ENCODE measurements around the gene GAPVD1.
"Not testable (repeated sequence)": the region's sequence is repeated elsewhere in the genome, so short reads cannot be mapped to it uniquely, and the experiment has no call there.

GAPVD1 gene

GRCh38 chr9:125312411-125312810, 50.8 kb downstream of the GAPVD1 start:
- Histone ChIP-seq H3K9ac (ENCODE audit: low read depth, low read length) (no peak overlapping the region), H3K79me2 (ENCODE audit: insufficient read depth, low read length) (no peaks in the 10 kb centered on the region), H3K27me3 (ENCODE audit: insufficient read depth, low read length, poor library complexity) (no peaks in the 10 kb centered on the region), H2AFZ (ENCODE audit: low read depth, low read length) (no peak overlapping the region), H3K9me3 (ENCODE audit: insufficient read depth, low read length, severe bottlenecking) (no peaks in the 10 kb centered on the region), H3K27ac (ENCODE audit: low read length) (no peak overlapping the region), H3K4me2 (ENCODE audit: insufficient read depth, low read length) (no peak overlapping the region), H3K4me1 (ENCODE audit: insufficient read depth, low read length) (no peaks in the 10 kb centered on the region), H3K36me3 (ENCODE audit: insufficient read depth, low read length) (peaks cover 57% of the 10 kb centered on the region), H4K20me1 (ENCODE audit: insufficient read depth, low read length) (no peaks in the 10 kb centered on the region), H3K4me3 (ENCODE audit: low read depth in 1 of 2, low read length in 2 of 2) (no peak overlapping the region)
- DNase-seq, result no peak
- TF ChIP-seq EZH2 (IDR thresholded peaks at IDR 0.05; ENCODE audit: borderline replicate concordance, low read depth, low read length, severe bottlenecking), result no peak
- TF ChIP-seq CTCF (IDR thresholded peaks at IDR 0.05; ENCODE audit: borderline replicate concordance, extremely low read depth, low read length, poor library complexity, severe bottlenecking), result no peak
- no peak for ATAC-seq (ENCODE audit: insufficient read depth, low read depth)

GRCh38 chr9:125316359-125316758, 54.7 kb downstream of the GAPVD1 start:
- H3K27me3 ChIP-seq (ENCODE audit: insufficient read depth, low read length, poor library complexity); H3K4me2 ChIP-seq (ENCODE audit: insufficient read depth, low read length); H3K9ac ChIP-seq (ENCODE audit: low read depth, low read length); H3K79me2 ChIP-seq (ENCODE audit: insufficient read depth, low read length); H4K20me1 ChIP-seq (ENCODE audit: insufficient read depth, low read length); H3K4me1 ChIP-seq (ENCODE audit: insufficient read depth, low read length); H2AFZ ChIP-seq (ENCODE audit: low read depth, low read length); ATAC-seq (ENCODE audit: insufficient read depth, low read depth); H3K27ac ChIP-seq (ENCODE audit: low read length); H3K4me3 ChIP-seq (ENCODE audit: low read depth in 1 of 2, low read length in 2 of 2); H3K9me3 ChIP-seq (ENCODE audit: insufficient read depth, low read length, severe bottlenecking); DNase-seq: not testable (repeated sequence)
- peaks cover 59% of the 10 kb centered on the region for H3K36me3 ChIP-seq (ENCODE audit: insufficient read depth, low read length)

GRCh38 chr9:125317704-125318103, 56.1 kb downstream of the GAPVD1 start:
- no peaks in the 10 kb centered on the region for H3K9me3 ChIP-seq (ENCODE audit: insufficient read depth, low read length, severe bottlenecking)
- DNase-seq (no peak), ATAC-seq (ENCODE audit: insufficient read depth, low read depth) (no peak)
- no peaks in the 10 kb centered on the region for H3K4me1 ChIP-seq (ENCODE audit: insufficient read depth, low read length)
- no peaks in the 10 kb centered on the region for H3K79me2 ChIP-seq (ENCODE audit: insufficient read depth, low read length)
- H3K4me2 ChIP-seq (ENCODE audit: insufficient read depth, low read length), result no peak overlapping the region
- peaks cover 50% of the 10 kb centered on the region for H3K36me3 ChIP-seq (ENCODE audit: insufficient read depth, low read length)
- H2AFZ ChIP-seq (ENCODE audit: low read depth, low read length), result no peak overlapping the region
- no peak overlapping the region for H3K27ac ChIP-seq (ENCODE audit: low read length)
- H3K27me3 ChIP-seq (ENCODE audit: insufficient read depth, low read length, poor library complexity), result no peaks in the 10 kb centered on the region
- H4K20me1 ChIP-seq (ENCODE audit: insufficient read depth, low read length), result no peaks in the 10 kb centered on the region
- no peak overlapping the region for H3K4me3 ChIP-seq (ENCODE audit: low read depth in 1 of 2, low read length in 2 of 2)
- H3K9ac ChIP-seq (ENCODE audit: low read depth, low read length), result no peak overlapping the region
- TF ChIP-seq EZH2 (IDR thresholded peaks at IDR 0.05; ENCODE audit: borderline replicate concordance, low read depth, low read length, severe bottlenecking) (no peak), CTCF (IDR thresholded peaks at IDR 0.05; ENCODE audit: borderline replicate concordance, extremely low read depth, low read length, poor library complexity, severe bottlenecking) (no peak)

- no peak for ATAC-seq (ENCODE audit: insufficient read depth, low read depth)
- DNase-seq, result no peak
- no peaks in the 10 kb centered on the region for H4K20me1 ChIP-seq (ENCODE audit: insufficient read depth, low read length)
- TF ChIP-seq CTCF (IDR thresholded peaks at IDR 0.05; ENCODE audit: borderline replicate concordance, extremely low read depth, low read length, poor library complexity, severe bottlenecking), result no peak
- no peak for TF ChIP-seq EZH2 (IDR thresholded peaks at IDR 0.05; ENCODE audit: borderline replicate concordance, low read depth, low read length, severe bottlenecking)
- H3K9me3 ChIP-seq (ENCODE audit: insufficient read depth, low read length, severe bottlenecking), result no peaks in the 10 kb centered on the region
- no peaks in the 10 kb centered on the region for H3K4me1 ChIP-seq (ENCODE audit: insufficient read depth, low read length)
- peaks cover 34% of the 10 kb centered on the region; the same call in 1 of the 2 replicates for H3K36me3 ChIP-seq (ENCODE audit: insufficient read depth, low read length)
- H2AFZ ChIP-seq (ENCODE audit: low read depth, low read length), result no peak overlapping the region
- no peak overlapping the region for H3K9ac ChIP-seq (ENCODE audit: low read depth, low read length)
- H3K4me3 ChIP-seq (ENCODE audit: low read depth in 1 of 2, low read length in 2 of 2), result no peak overlapping the region
- H3K79me2 ChIP-seq (ENCODE audit: insufficient read depth, low read length), result no peaks in the 10 kb centered on the region
- H3K4me2 ChIP-seq (ENCODE audit: insufficient read depth, low read length), result no peak overlapping the region
- H3K27ac ChIP-seq (ENCODE audit: low read length), result no peak overlapping the region
- no peaks in the 10 kb centered on the region for H3K27me3 ChIP-seq (ENCODE audit: insufficient read depth, low read length, poor library complexity)
Observed at GRCh38 chr9:125321496-125321895, 59.9 kb downstream of the GAPVD1 start.

Measured in DND-41 (cell line).